Stimulated activated naive B cell treated with anti-CD40 and anti-IgM and Interleukin-4, amounts not matched to agents 10 μg/mL and 1 μg/mL and 100 μg/mL, for 72 hours (primary cell): ENCODE measurements around the gene CPT1C.
"Not testable (repeated sequence)": the region's sequence is repeated elsewhere in the genome, so short reads cannot be mapped to it uniquely, and the experiment has no call there.

Experiments
- ATAC-seq, 2 donors: fragments of 150-1000 bp; cut with Tn5 transposase; replicated peaks; 2 replicates each; pipeline ENCODE4 v1.10.0; 2021; ENCODE audit warnings: moderate library complexity in 1 of 2
- DNase-seq: peaks from one replicate; pipeline ENCODE4 v3.0.0; 2021
- H3K27ac Mint-ChIP-seq: one replicate; pipeline ENCODE4 v1.8.0; 2022; ENCODE audit warnings: mild to moderate bottlenecking, mixed read lengths
- H3K27me3 Mint-ChIP-seq, 2 donors: one replicate each; pipeline ENCODE4 v1.8.0; 2022; ENCODE audit warnings: mixed read lengths in 2 of 2
- H3K36me3 Mint-ChIP-seq, 2 donors: one replicate each; pipeline ENCODE4 v1.8.0; 2022; ENCODE audit warnings: mixed read lengths in 2 of 2, mild to moderate bottlenecking in 1 of 2
- H3K4me1 Mint-ChIP-seq, 2 donors: one replicate each; pipeline ENCODE4 v1.8.0; 2022; ENCODE audit warnings: mixed read lengths in 2 of 2, mild to moderate bottlenecking in 1 of 2
- H3K4me3 Mint-ChIP-seq, 2 donors: one replicate each; pipeline ENCODE4 v1.8.0; 2022; ENCODE audit warnings: mild to moderate bottlenecking in 2 of 2, mixed read lengths in 2 of 2, moderate library complexity in 1 of 2
- H3K9me3 Mint-ChIP-seq, 2 donors: one replicate each; pipeline ENCODE4 v1.8.0; 2022; ENCODE audit warnings: mixed read lengths in 2 of 2, mild to moderate bottlenecking in 1 of 2

CPT1C gene

DNA sequence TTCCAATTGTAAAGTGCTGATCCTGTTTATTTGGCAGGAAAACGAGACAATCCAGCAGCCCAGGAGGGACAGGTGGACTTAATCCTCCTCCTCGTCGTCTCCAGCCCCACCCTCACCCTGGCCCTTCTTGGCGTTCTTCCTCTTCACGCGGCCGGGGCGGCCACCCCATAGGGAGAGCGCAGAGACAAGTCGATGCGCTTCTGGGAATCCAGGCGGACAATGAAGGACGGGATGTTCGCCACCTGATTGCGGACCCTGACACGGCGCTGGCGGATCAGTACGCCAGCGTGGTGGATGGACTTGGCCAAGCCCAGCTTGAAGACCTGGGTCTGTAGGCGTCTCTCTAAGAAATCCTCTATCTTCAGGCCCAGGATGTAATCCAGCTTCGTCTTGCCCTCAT is 28.5 kb downstream of the CPT1C start:
- H3K36me3 Mint-ChIP-seq, H3K4me3 Mint-ChIP-seq, DNase-seq, ATAC-seq, H3K9me3 Mint-ChIP-seq, H3K27me3 Mint-ChIP-seq: not testable (repeated sequence)
- H3K4me1 Mint-ChIP-seq, result peaks cover 8 to 23% of the 10 kb centered on the region in 2 donors
- H3K27ac Mint-ChIP-seq, result peak overlapping the region; percentile 20

DNA sequence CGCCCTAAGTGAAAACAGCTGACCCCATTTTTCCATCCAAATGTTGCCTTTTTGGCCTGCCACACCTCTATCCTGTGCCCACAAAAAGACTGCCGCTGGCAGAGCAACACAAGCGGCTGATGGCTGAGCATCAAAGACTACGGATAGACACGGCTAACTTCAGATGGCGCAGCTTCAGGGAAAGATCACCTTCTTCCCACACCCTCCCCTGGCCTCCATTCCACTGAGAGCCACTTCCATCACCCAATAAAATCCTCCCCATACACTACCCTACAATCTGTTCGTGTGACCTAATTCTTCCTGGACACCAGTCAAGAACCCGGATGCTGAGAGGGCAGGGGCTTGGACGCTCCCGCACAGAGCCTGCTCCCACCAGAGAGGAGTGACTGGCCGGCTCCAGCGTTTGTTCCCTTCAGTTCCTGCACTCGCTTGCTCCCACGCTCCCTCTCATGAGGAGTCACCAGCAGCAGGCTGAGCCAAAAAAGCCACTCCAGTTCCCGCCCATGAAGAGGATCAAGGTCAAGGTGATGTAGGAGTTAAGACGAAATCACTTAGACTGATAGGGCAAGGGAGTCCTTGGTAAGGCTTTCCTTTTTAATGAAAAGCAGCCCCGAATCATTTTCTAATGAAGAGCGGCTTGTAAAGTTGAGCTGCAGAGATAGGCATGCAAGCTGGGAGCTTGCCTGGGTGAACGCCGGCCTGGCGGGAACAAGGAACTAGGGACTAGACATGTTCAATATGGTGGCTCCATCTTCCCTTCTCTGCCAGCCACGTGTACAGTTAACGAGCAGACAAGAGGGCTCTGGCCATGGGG is 36.5 kb downstream of the CPT1C start:
- Mint-ChIP-seq H3K9me3 (no peaks in the 10 kb centered on the region), H3K4me3 (no peak overlapping the region), H3K27ac (peak overlapping the region; percentile 20), H3K27me3 (peaks cover 3 to 9% of the 10 kb centered on the region in 2 donors), H3K4me1 (no peaks in the 10 kb centered on the region), H3K36me3 (peaks cover 0 to 7% of the 10 kb centered on the region in 2 donors)
- ATAC-seq, result no peak
- DNase-seq, result no peak

DNA sequence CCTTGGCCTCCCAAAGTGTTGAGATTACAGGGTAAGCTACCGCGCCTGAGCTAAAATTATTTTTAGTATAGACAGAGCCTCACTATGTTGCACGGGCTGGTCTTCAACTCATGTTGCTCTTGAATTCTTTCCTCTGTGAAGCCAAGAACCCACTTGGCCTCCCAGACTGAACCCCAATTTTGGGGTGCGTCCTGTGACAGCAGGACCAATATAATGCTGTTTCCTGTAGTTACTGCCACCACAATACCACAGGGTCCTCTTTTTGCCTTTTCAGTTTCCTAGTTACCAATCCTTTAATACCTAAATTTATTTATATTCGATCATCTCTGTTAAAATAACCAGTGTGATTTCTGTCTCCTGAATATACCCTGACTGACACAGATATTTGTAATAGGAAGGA is 39.2 kb downstream of the CPT1C start:
- ATAC-seq, result no peak

DNA sequence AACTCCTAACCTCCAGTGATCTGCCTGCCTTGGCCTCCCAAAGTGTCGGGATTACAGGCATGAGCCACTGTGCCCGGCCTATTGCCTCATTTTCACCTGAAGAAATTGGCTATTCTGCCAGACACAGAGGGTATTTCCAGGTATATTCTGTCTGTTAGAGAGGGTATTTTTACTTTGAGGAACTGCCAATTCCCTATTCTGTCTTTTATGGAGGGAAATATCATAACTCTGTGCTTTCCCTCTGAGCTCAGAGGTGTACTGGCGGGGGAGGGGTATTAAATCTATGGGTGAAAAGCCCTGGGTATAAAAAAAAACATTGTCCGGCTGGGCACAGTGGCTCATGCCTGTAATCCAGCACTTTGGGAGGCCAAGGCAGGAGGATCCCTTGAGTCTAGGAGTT is 47.4 kb downstream of the CPT1C start:
- Mint-ChIP-seq H3K36me3 (no peaks in the 10 kb centered on the region), H3K27me3 (no peaks in the 10 kb centered on the region), H3K9me3 (no peaks in the 10 kb centered on the region), H3K4me3 (no peak overlapping the region), H3K4me1 (peaks cover 3 to 8% of the 10 kb centered on the region in 2 donors), H3K27ac (peak overlapping the region; percentile 56)
- ATAC-seq, result peak; percentile 75 to 94
- no peak for DNase-seq

More for the DNA sequence above, 39.2 kb downstream of the CPT1C start:
- Mint-ChIP-seq H3K4me3 (no peak overlapping the region), H3K27me3 (peaks cover 3 to 9% of the 10 kb centered on the region in 2 donors), H3K9me3 (no peaks in the 10 kb centered on the region), H3K27ac (no peak overlapping the region), H3K36me3 (peaks cover 0 to 7% of the 10 kb centered on the region in 2 donors), H3K4me1 (no peaks in the 10 kb centered on the region)
- no peak for DNase-seq

DNA sequence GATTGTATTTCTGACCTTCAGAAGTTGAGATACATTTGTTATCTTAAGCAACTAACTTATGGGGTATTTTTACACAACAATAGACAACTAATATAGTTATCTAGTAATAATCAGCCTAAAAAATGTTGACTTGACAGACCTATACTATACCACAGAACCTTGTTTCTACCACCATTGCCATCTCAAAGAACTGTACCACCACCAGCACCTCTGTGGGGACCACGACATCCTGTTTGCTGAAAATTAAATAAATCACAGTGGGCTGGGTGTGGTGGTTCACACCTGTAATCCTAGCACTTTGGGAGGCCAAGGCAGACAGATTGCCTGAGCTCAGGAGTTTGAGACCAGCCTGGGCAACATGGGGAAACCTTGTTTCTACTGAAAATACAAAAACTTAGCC is 48.2 kb downstream of the CPT1C start:
- peaks cover 3 to 8% of the 10 kb centered on the region in 2 donors for H3K4me1 Mint-ChIP-seq
- DNase-seq (no peak), ATAC-seq (no peak)
- H3K36me3 Mint-ChIP-seq, result no peaks in the 10 kb centered on the region
- H3K4me3 Mint-ChIP-seq, result no peak overlapping the region
- no peaks in the 10 kb centered on the region for H3K27me3 Mint-ChIP-seq
- no peaks in the 10 kb centered on the region for H3K9me3 Mint-ChIP-seq
- no peak overlapping the region for H3K27ac Mint-ChIP-seq

DNA sequence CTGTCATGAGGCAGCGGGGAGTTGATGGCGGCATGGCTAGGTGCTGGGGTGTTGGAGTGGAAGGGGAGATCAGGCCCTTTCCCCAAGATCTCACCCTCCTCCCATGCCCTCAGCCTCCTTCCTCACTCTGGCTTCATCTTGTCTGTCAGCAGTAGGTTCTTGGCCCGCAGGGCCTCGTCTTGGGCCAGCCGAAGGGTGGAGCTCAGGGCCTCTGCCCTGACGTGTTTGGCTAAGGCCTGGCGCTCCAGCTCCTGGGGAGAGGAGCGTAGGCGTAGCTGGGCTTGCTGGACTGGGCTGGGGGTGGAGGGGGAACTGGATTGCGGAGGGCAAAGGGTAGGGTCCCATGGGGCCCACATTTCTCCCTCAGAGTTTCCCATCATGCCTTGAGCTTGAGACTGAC is 49.0 kb downstream of the CPT1C start:
- no peak for ATAC-seq
- no peaks in the 10 kb centered on the region for H3K36me3 Mint-ChIP-seq

DNA sequence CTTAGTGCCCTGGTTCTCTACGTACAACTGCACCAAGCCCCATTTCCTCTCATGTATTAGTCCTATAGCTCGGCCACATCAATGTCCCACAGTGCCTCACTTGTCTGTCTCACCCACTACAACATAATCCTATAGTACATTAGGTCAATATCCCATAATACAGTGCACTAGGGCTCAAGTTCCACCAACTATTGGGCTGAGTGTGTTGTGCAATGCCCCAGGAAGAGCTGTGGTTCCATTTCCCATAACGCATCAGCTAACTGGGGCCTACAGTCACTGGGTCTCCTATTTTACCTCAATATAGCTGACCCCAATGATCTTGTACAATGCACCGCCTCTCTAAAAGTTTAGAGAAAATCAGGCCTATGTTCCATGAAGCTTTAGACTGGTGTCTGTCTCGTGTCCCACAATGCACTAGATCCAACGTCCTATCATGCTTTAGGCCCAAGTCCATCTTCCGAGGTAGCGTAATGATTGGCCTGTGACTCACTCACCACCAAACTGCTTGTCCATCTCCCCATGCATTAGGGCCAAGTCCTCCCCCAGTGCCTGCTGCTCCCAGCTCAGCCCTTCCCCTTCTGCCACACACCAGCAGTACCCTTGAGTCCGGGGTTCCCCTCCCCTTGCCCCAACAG is 50.4 kb downstream of the CPT1C start:
- peaks cover 0 to 8% of the 10 kb centered on the region in 2 donors for H3K27me3 Mint-ChIP-seq
- peaks cover 0 to 2% of the 10 kb centered on the region in 2 donors for H3K36me3 Mint-ChIP-seq
- ATAC-seq (no peak), DNase-seq (no peak)
- H3K9me3 Mint-ChIP-seq, result peaks cover 0 to 2% of the 10 kb centered on the region in 2 donors
- H3K27ac Mint-ChIP-seq, result no peak overlapping the region
- peaks cover 6 to 8% of the 10 kb centered on the region in 2 donors for H3K4me1 Mint-ChIP-seq
- no peak overlapping the region for H3K4me3 Mint-ChIP-seq

More for the DNA sequence above, 49.0 kb downstream of the CPT1C start:
- Mint-ChIP-seq H3K4me1 (peaks cover 3 to 8% of the 10 kb centered on the region in 2 donors), H3K9me3 (no peaks in the 10 kb centered on the region), H3K27ac (no peak overlapping the region), H3K4me3 (no peak overlapping the region), H3K27me3 (peaks cover 0 to 3% of the 10 kb centered on the region in 2 donors)
- no peak for DNase-seq

DNA sequence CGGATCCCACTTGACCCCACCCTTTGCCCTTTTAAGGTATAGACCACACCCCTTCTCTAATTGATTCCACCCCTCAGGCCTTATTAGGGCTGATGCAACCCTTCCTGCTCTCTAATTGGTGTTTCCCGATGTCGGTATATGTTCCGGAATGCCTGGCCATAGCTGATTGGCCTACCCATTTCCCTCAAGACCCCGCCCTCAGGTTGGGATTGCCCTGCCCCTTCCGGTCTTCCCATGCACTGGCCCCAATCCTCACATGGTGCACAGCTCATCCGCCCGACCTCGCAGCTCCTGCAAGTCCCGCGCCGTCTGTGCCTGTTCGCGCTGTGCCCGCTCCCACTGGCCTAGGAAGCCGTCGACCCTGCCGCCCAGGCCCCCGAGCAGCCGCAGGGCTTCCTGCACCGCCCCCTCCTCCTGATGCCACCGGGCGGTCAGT is 54.0 kb downstream of the CPT1C start:
- Mint-ChIP-seq H3K27me3 (peaks cover 19 to 24% of the 10 kb centered on the region in 2 donors), H3K4me3 (no peak overlapping the region), H3K4me1 (peaks cover 0 to 3% of the 10 kb centered on the region in 2 donors), H3K27ac (no peak overlapping the region), H3K36me3 (peaks cover 0 to 2% of the 10 kb centered on the region in 2 donors), H3K9me3 (peaks cover 0 to 2% of the 10 kb centered on the region in 2 donors)
- DNase-seq (no peak), ATAC-seq (no peak)

DNA sequence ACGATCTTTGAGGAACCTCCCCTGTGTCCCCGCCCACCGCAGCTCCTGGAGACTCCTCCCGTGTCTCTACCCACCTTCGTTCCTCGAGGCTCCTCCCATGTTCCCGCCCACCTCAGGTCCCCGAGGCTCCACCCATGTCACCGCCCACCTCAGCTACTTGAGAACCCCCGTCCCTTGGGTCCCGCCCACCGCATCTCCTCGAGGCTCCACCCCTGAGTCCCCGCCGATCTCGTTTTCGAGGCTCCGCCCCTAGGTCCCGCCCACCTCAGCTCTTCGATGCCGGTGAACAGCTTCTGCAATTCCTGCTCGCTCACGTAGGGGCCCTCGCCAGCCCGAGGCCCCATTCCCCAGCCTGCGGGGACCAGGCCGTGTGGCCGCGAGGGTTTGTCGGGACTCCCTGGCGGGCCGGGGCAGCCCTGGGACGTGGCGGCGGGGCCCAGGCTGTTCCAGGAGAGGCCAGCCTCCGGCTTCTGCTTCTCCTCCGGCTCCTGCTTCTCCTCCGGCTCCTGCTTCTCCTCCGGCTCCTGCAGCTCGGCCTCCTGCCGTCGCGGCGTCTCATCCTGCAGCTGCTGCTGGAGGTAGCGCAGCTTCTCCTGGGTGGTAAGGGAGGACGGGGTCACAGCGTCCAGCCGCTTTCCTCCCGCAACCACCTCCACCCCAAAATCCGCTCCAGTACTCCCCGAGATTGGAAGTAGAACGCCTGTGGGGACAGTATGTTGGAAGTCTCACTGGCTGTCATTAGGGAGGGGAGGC is 55.5 kb downstream of the CPT1C start:
- Mint-ChIP-seq H3K27ac (no peak overlapping the region), H3K27me3 (peaks cover 24 to 25% of the 10 kb centered on the region in 2 donors), H3K4me1 (peaks cover 0 to 3% of the 10 kb centered on the region in 2 donors), H3K9me3 (peaks cover 0 to 2% of the 10 kb centered on the region in 2 donors), H3K36me3 (peaks cover 0 to 2% of the 10 kb centered on the region in 2 donors), H3K4me3 (peak overlapping the region; percentile 15 to 25)
- ATAC-seq (peak; percentile 67 to 70), DNase-seq (peak; percentile 59)

DNA sequence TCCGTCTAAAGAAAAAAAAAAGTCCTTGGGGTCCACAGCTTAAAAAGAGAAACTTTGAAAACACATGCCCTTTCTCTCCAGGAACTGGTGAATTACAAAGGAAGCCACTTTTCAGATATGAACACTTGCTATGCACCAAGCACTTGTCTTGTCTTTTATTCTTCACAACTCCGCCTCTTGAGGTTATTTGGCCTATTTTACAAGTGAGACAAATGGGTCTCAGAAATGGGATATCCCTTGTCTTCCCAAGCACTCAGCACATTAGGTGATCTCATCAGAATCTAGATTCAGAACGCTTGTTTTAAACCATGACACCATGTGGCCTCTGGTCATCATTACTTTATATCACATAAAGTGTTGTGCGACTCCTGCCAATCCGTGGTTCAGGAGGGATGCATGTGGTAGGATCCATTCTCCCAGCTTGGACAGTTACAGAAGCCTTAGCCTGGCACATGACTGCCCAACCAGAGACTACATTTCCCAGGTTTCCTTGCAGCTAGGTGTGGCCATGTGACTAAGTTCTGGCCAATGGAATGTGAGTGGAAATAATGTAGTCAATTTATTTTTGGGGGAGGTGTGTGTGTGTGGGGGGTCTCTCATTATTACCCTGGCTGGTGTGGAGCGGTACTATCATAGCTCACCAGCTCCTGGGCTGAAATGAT is 58.3 kb downstream of the CPT1C start:
- peaks cover 24 to 25% of the 10 kb centered on the region in 2 donors for H3K27me3 Mint-ChIP-seq
- DNase-seq (no peak), ATAC-seq (no peak)
- H3K9me3 Mint-ChIP-seq, result peaks cover 0 to 2% of the 10 kb centered on the region in 2 donors
- peaks cover 0 to 2% of the 10 kb centered on the region in 2 donors for H3K36me3 Mint-ChIP-seq
- peaks cover 0 to 3% of the 10 kb centered on the region in 2 donors for H3K4me1 Mint-ChIP-seq
- no peak overlapping the region for H3K27ac Mint-ChIP-seq
- H3K4me3 Mint-ChIP-seq, result no peak overlapping the region

DNA sequence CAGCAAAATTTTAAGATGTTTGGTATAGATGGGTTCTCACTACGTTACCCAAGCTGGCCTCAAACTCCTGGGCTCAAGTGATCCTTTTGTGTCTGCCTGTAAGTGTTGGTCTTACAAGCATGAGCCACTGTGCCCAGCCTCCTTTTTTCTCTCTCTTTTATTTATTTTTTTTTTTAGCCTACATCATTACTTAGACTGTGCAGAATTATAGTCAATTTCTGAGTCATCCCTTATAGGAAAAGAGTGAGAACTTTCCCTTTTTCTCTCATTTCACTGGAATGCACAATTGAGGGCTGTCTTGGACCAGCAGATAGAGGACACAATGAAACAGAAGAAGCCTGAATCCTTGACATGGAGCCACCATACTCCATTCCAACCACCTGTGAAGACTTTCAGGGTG is 58.9 kb downstream of the CPT1C start:
- peaks cover 0 to 2% of the 10 kb centered on the region in 2 donors for H3K36me3 Mint-ChIP-seq
- no peak overlapping the region for H3K4me3 Mint-ChIP-seq
- DNase-seq (no peak), ATAC-seq (no peak)
- H3K4me1 Mint-ChIP-seq, result peaks cover 0 to 3% of the 10 kb centered on the region in 2 donors
- H3K9me3 Mint-ChIP-seq, result peaks cover 0 to 2% of the 10 kb centered on the region in 2 donors
- peaks cover 23 to 25% of the 10 kb centered on the region in 2 donors for H3K27me3 Mint-ChIP-seq
- no peak overlapping the region for H3K27ac Mint-ChIP-seq

DNA sequence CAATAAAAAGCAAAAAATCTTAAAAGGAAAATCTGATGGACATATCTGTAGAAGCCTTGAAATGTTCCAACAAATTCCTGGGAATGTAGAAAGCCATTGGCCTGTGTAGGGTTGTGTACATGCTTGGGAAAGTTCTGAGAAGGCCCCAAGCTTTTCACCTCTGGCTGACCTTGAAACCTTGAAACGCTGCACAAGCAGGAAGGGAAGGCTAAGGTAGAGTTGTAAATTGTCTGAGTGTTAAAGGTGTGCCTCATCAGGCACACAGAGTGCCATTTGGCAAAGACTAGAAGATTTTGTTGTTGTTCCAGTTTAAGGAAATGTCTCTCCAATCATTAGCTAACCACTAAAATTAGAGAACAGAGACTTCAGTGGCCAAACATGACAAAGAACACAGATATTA is 61.8 kb downstream of the CPT1C start:
- ATAC-seq, result no peak
- Mint-ChIP-seq H3K27me3 (peaks cover 8 to 20% of the 10 kb centered on the region in 2 donors), H3K4me1 (no peaks in the 10 kb centered on the region), H3K9me3 (peaks cover 0 to 4% of the 10 kb centered on the region in 2 donors), H3K4me3 (no peak overlapping the region), H3K36me3 (peaks cover 0 to 4% of the 10 kb centered on the region in 2 donors), H3K27ac (no peak overlapping the region)
- DNase-seq, result no peak

DNA sequence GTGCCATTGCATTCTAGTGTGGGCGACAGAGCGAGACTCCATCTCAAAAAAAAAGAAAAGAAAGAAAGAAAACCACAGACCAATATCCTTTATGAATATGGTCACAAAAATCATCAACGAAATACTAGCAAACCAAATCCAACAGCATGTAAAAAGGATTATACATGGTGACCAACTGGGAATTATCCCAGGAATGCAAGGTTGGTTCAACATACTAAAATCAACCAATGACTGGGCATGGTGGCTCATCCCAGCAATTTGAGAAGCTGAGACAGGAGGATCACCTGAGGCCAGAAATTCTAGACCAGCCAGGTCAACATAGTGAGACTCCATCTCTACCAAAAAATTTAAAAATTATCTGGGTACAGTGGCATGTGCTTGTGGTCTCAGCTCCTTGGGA is 65.0 kb downstream of the CPT1C start:
- no peak for DNase-seq
- Mint-ChIP-seq H3K27me3 (peaks cover 0 to 5% of the 10 kb centered on the region in 2 donors), H3K36me3 (peaks cover 0 to 4% of the 10 kb centered on the region in 2 donors), H3K9me3 (peaks cover 0 to 4% of the 10 kb centered on the region in 2 donors), H3K4me1 (no peaks in the 10 kb centered on the region), H3K27ac (no peak overlapping the region), H3K4me3 (no peak overlapping the region)
- ATAC-seq, result no peak

DNA sequence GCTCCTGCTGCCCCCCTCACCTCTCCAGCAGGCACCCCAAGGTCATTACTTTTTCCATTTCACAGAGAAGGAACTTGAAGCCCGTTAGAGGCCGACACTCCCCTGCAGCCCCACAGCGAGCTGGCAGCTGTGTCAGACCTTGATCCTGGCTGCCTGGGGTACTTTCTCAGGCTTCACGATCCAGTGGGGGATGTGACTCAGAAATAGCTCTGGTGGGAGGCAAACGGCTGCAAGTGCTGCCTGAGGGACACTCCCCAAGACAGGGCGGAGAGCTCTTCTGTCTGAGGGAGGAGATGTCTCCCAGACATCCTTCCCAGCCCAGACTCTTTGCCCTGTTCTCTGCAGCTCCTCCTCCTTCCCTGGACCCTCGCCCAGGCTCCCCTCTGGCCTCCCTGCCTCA is 67.4 kb downstream of the CPT1C start:
- Mint-ChIP-seq H3K4me3 (no peak overlapping the region), H3K27me3 (peaks cover 0 to 5% of the 10 kb centered on the region in 2 donors), H3K36me3 (peaks cover 0 to 4% of the 10 kb centered on the region in 2 donors), H3K4me1 (peaks cover 0 to 2% of the 10 kb centered on the region in 2 donors), H3K9me3 (peaks cover 0 to 4% of the 10 kb centered on the region in 2 donors), H3K27ac (no peak overlapping the region)
- no peak for DNase-seq
- no peak for ATAC-seq
